ENCODE results near the gene RNU1-1.
"Not testable (repeated sequence)": the region's sequence is repeated elsewhere in the genome, so short reads cannot be mapped to it uniquely, and the experiment has no call there.

RNU1-1 gene

DNA sequence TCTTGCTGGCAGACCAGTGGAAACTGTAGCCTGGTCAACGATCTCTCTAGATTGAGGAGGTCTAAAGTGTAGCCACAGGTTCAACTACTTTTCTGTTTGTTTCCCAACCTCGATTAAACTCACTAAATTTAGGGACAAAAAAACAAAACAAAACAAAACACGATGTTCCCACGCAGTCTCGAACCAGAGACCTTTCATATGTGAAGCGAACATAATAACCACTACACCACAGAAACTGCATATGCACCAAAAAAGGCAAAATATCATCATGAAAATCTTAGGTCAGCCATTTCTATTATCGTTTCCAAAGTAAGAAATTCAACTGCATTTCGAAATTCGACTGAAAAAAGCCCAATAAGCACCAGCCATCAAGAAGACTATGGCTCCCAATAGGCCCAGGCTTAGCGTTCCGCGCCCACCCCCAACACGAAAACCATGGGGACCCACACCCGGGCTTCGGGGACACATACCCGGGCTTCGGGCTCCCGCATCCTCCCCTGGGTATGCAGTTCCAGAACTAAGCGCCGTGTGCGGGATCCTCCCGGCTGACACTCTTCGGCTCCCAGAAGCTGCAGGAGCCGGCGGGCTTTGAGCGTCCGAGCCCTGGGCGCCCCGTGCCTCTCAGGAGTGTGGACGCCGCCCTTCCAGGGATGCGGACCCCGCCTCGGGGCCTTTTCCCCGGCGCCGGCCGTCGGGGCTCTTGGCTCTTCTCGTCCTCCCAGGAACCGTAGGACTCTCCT lies 33.6 kb upstream of the RNU1-1 start:
- H3K27ac ChIP-seq (ENCODE audit: low read depth, low read length); H4K20me1 ChIP-seq (ENCODE audit: low read depth, low read length); H3K79me2 ChIP-seq (ENCODE audit: insufficient read depth, low read length); H3K9ac ChIP-seq (ENCODE audit: low read length); H3F3A ChIP-seq (ENCODE audit: insufficient read depth); H3K27me3 ChIP-seq (ENCODE audit: low read length); H3K4me2 ChIP-seq (ENCODE audit: low read depth, low read length, poor library complexity, severe bottlenecking); H3K9me2 ChIP-seq (replicated peaks; ENCODE audit: insufficient read depth, low read length); H3K9me3 ChIP-seq (ENCODE audit: insufficient read depth, low read length); H2AFZ ChIP-seq (ENCODE audit: low read depth, low read length, severe bottlenecking); H3K4me3 ChIP-seq (ENCODE audit: insufficient read depth, low read length, poor library complexity, severe bottlenecking); H3K36me3 ChIP-seq (ENCODE audit: low read length): not testable (repeated sequence)

GRCh38 chr1:16545682-16546095 lies 31.6 kb upstream of the RNU1-1 start:
- H3K27ac ChIP-seq (ENCODE audit: low read depth, low read length); H3K9ac ChIP-seq (ENCODE audit: low read length); H3K27me3 ChIP-seq (ENCODE audit: low read length); H3K9me2 ChIP-seq (replicated peaks; ENCODE audit: insufficient read depth, low read length); H3K36me3 ChIP-seq (ENCODE audit: low read length); H3F3A ChIP-seq (ENCODE audit: insufficient read depth); H3K9me3 ChIP-seq (ENCODE audit: insufficient read depth, low read length); H2AFZ ChIP-seq (ENCODE audit: low read depth, low read length, severe bottlenecking); H3K4me2 ChIP-seq (ENCODE audit: low read depth, low read length, poor library complexity, severe bottlenecking); H3K79me2 ChIP-seq (ENCODE audit: insufficient read depth, low read length); H3K4me3 ChIP-seq (ENCODE audit: insufficient read depth, low read length, poor library complexity, severe bottlenecking); H4K20me1 ChIP-seq (ENCODE audit: low read depth, low read length): not testable (repeated sequence)

GRCh38 chr1:16540421-16540893 lies 26.4 kb upstream of the RNU1-1 start:
- not testable (repeated sequence) for H3K4me2 ChIP-seq (ENCODE audit: low read depth, low read length, poor library complexity, severe bottlenecking); H2AFZ ChIP-seq (ENCODE audit: low read depth, low read length, severe bottlenecking)

DNA sequence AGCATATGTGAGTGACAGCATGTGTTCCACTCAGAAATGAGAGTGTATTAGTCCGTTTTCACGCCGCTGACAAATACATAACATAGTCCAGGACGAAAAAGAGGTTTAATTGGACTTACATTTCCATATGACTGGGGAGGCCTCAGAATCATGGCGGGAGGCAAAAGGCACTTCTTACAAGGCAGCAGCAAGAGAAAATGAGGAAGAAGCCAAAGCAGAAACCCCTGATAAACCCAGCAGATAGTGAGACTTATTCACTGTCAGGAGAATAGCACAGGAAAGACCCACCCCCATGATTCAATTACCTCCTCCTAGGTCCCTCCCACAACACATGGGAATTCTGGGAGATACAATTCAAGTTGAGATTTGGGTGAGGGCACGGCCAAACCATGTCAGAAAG lies 23.4 kb upstream of the RNU1-1 start:
- H3K27ac ChIP-seq (ENCODE audit: low read depth, low read length); H3K79me2 ChIP-seq (ENCODE audit: insufficient read depth, low read length); H3K4me2 ChIP-seq (ENCODE audit: low read depth, low read length, poor library complexity, severe bottlenecking); H3K27me3 ChIP-seq (ENCODE audit: low read length); H3K9me2 ChIP-seq (replicated peaks; ENCODE audit: insufficient read depth, low read length); H2AFZ ChIP-seq (ENCODE audit: low read depth, low read length, severe bottlenecking); H4K20me1 ChIP-seq (ENCODE audit: low read depth, low read length); H3F3A ChIP-seq (ENCODE audit: insufficient read depth); H3K9me3 ChIP-seq (ENCODE audit: insufficient read depth, low read length); H3K36me3 ChIP-seq (ENCODE audit: low read length); H3K9ac ChIP-seq (ENCODE audit: low read length); H3K4me3 ChIP-seq (ENCODE audit: insufficient read depth, low read length, poor library complexity, severe bottlenecking): not testable (repeated sequence)

More at GRCh38 chr1:16540421-16540893, 26.4 kb upstream of the RNU1-1 start:
- not testable (repeated sequence) for H3K79me2 ChIP-seq (ENCODE audit: insufficient read depth, low read length); H4K20me1 ChIP-seq (ENCODE audit: low read depth, low read length); H3K9ac ChIP-seq (ENCODE audit: low read length); H3K9me2 ChIP-seq (replicated peaks; ENCODE audit: insufficient read depth, low read length); H3K9me3 ChIP-seq (ENCODE audit: insufficient read depth, low read length); H3F3A ChIP-seq (ENCODE audit: insufficient read depth); H3K36me3 ChIP-seq (ENCODE audit: low read length); H3K27me3 ChIP-seq (ENCODE audit: low read length); H3K4me3 ChIP-seq (ENCODE audit: insufficient read depth, low read length, poor library complexity, severe bottlenecking); H3K27ac ChIP-seq (ENCODE audit: low read depth, low read length)

GRCh38 chr1:16536796-16537195 lies 22.7 kb upstream of the RNU1-1 start:
- not testable (repeated sequence) for H3K79me2 ChIP-seq (ENCODE audit: insufficient read depth, low read length); H3K27me3 ChIP-seq (ENCODE audit: low read length)

GRCh38 chr1:16535898-16536297 lies 21.8 kb upstream of the RNU1-1 start:
- H3F3A ChIP-seq (ENCODE audit: insufficient read depth); H3K9ac ChIP-seq (ENCODE audit: low read length); H3K9me3 ChIP-seq (ENCODE audit: insufficient read depth, low read length); H3K4me2 ChIP-seq (ENCODE audit: low read depth, low read length, poor library complexity, severe bottlenecking); H4K20me1 ChIP-seq (ENCODE audit: low read depth, low read length); H3K4me3 ChIP-seq (ENCODE audit: insufficient read depth, low read length, poor library complexity, severe bottlenecking); H3K9me2 ChIP-seq (replicated peaks; ENCODE audit: insufficient read depth, low read length); H3K27ac ChIP-seq (ENCODE audit: low read depth, low read length); H3K27me3 ChIP-seq (ENCODE audit: low read length); H3K36me3 ChIP-seq (ENCODE audit: low read length); H3K79me2 ChIP-seq (ENCODE audit: insufficient read depth, low read length); H2AFZ ChIP-seq (ENCODE audit: low read depth, low read length, severe bottlenecking): not testable (repeated sequence)

More at GRCh38 chr1:16536796-16537195, 22.7 kb upstream of the RNU1-1 start:
- not testable (repeated sequence) for H3K9me2 ChIP-seq (replicated peaks; ENCODE audit: insufficient read depth, low read length); H4K20me1 ChIP-seq (ENCODE audit: low read depth, low read length); H3K27ac ChIP-seq (ENCODE audit: low read depth, low read length); H3K4me2 ChIP-seq (ENCODE audit: low read depth, low read length, poor library complexity, severe bottlenecking); H3F3A ChIP-seq (ENCODE audit: insufficient read depth); H2AFZ ChIP-seq (ENCODE audit: low read depth, low read length, severe bottlenecking); H3K9me3 ChIP-seq (ENCODE audit: insufficient read depth, low read length); H3K36me3 ChIP-seq (ENCODE audit: low read length); H3K4me3 ChIP-seq (ENCODE audit: insufficient read depth, low read length, poor library complexity, severe bottlenecking); H3K9ac ChIP-seq (ENCODE audit: low read length)

DNA sequence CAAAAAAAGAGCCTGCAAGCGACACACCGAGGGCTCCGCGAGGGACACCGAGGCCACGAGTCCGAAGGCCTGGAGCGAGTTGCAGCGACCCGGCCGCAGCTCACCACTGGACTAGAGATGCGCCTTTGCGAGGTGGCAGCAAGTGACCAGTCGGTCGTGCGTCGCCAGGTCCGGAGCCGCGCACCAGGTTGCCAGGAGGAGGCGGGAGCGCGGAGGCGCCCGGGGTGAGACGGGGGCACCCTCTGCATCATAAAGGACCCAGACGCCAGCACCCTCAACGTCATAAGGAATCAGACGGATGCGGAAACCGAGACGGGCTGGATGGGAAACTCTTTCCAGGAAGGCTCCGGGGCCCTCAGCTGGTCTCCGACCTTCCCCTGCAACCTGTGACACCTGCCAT lies 21.4 kb upstream of the RNU1-1 start:
- not testable (repeated sequence) for H3K27ac ChIP-seq (ENCODE audit: low read depth, low read length); H3K4me3 ChIP-seq (ENCODE audit: insufficient read depth, low read length, poor library complexity, severe bottlenecking); H3K36me3 ChIP-seq (ENCODE audit: low read length); H3K9me2 ChIP-seq (replicated peaks; ENCODE audit: insufficient read depth, low read length); H3K4me2 ChIP-seq (ENCODE audit: low read depth, low read length, poor library complexity, severe bottlenecking); H3K9ac ChIP-seq (ENCODE audit: low read length); H2AFZ ChIP-seq (ENCODE audit: low read depth, low read length, severe bottlenecking); H3K9me3 ChIP-seq (ENCODE audit: insufficient read depth, low read length); H3K27me3 ChIP-seq (ENCODE audit: low read length); H3F3A ChIP-seq (ENCODE audit: insufficient read depth); H3K79me2 ChIP-seq (ENCODE audit: insufficient read depth, low read length); H4K20me1 ChIP-seq (ENCODE audit: low read depth, low read length)

DNA sequence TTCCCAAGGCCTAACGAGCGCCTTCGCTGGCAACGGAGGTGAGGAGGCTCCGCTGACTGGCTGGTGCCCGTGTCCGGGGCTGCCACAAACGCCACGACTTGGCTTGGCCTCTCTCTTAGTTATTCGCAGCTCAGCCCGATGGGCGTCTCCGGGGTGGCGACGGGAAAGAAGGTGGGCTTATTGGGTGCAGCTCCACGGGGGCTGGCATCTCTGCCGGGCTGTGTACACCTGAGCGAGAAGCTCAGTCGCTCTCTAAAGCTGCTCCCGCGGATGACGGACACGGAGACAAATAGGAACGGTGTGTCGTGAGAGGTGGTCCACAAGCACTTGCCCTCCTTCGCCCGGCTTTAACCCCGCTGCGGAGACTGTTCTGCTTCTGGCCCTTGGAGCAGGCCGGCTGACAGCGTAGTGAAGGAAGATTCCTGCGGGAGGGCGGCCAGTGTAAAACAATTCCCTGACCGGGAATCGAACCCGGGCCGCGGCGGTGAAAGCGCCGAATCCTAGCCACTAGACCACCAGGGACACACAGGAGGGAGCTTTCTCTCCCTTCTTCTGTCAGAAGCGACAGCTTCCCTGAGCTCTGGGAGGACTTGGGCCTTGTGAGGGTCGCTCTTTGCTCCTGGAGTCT lies 20.9 kb upstream of the RNU1-1 start:
- not testable (repeated sequence) for H3K4me3 ChIP-seq (ENCODE audit: insufficient read depth, low read length, poor library complexity, severe bottlenecking); H3K9me2 ChIP-seq (replicated peaks; ENCODE audit: insufficient read depth, low read length)

More for the DNA sequence above, 20.9 kb upstream of the RNU1-1 start:
- not testable (repeated sequence) for H3K79me2 ChIP-seq (ENCODE audit: insufficient read depth, low read length); H4K20me1 ChIP-seq (ENCODE audit: low read depth, low read length); H3F3A ChIP-seq (ENCODE audit: insufficient read depth); H2AFZ ChIP-seq (ENCODE audit: low read depth, low read length, severe bottlenecking); H3K36me3 ChIP-seq (ENCODE audit: low read length); H3K4me2 ChIP-seq (ENCODE audit: low read depth, low read length, poor library complexity, severe bottlenecking); H3K9me3 ChIP-seq (ENCODE audit: insufficient read depth, low read length); H3K9ac ChIP-seq (ENCODE audit: low read length); H3K27ac ChIP-seq (ENCODE audit: low read depth, low read length); H3K27me3 ChIP-seq (ENCODE audit: low read length)
